GM12892 (cell line): ENCODE measurements around the gene PC.

ENCODE experiments used
- POLR2A ChIP-seq: IDR thresholded peaks from 2 replicates; pipeline ENCODE4 v1.6.1; 2011; ENCODE audit warnings: low read depth, low read length, control low read depth
- POLR2AphosphoS5 ChIP-seq: IDR thresholded peaks from 2 replicates; pipeline ENCODE4 v1.6.1; 2011; ENCODE audit warnings: low read depth, low read length, control low read depth

- no peak for TF ChIP-seq POLR2A
- peak; percentile 66; the same call in 1 of the 2 replicates for TF ChIP-seq POLR2AphosphoS5
Observed at GRCh38 chr11:66891851-66892660, 66.1 kb downstream of the PC start.
